SK-N-SH (cell line): Measurements from ENCODE around the gene PRR36.

Experiments used
- CTCF ChIP-seq: fragments of 200-600 bp; sonication (generic); IDR thresholded peaks from 2 replicates; pipeline ENCODE4 v1.6.1; 2017; ENCODE audit warnings: antibody characterized with exemption, mild to moderate bottlenecking, moderate library complexity
- EZH2phosphoT487 ChIP-seq: fragments of 200-600 bp; sonication (generic); IDR thresholded peaks from 2 replicates; pipeline ENCODE4 v1.6.1; 2017; ENCODE audit warnings: low read depth, mixed run types, mild to moderate bottlenecking, antibody characterized with exemption, moderate library complexity, borderline replicate concordance
- MAX ChIP-seq: IDR thresholded peaks from 2 replicates; pipeline ENCODE4 v1.4.0; 2012; ENCODE audit warnings: low read depth
- MXI1 ChIP-seq: IDR thresholded peaks from 2 replicates; pipeline ENCODE4 v1.6.1; 2012; ENCODE audit warnings: mild to moderate bottlenecking, low read depth, low read length, improper control_type of control experiment
- POLR2AphosphoS5 ChIP-seq: IDR thresholded peaks from 2 replicates; pipeline ENCODE4 v1.6.1; 2012; ENCODE audit warnings: low read depth, low read length
- TCF12 ChIP-seq: IDR thresholded peaks from 2 replicates; pipeline ENCODE4 v1.4.0; 2012
- TEAD4 ChIP-seq: IDR thresholded peaks from 2 replicates; pipeline ENCODE4 v1.4.0; 2012; ENCODE audit warnings: mild to moderate bottlenecking, borderline replicate concordance; ENCODE audit not compliant: insufficient read depth
- USF2 ChIP-seq: fragments of 150-350 bp; IDR thresholded peaks from 2 replicates; pipeline ENCODE4 v1.6.1; 2017; ENCODE audit warnings: antibody characterized with exemption, low read length, low read depth, borderline replicate concordance
- TF ChIP-seq, protein P1 (sequence below): IDR thresholded peaks from 2 replicates; pipeline ENCODE4 v1.6.1; 2012; ENCODE audit warnings: mild to moderate bottlenecking, low read depth, low read length, moderate library complexity

GRCh38 chr19:7856679-7857663, 17.2 kb downstream of the PRR36 start:
- TF ChIP-seq CTCF (no peak), MXI1 (no peak), POLR2AphosphoS5 (no peak), USF2 (no peak), EZH2phosphoT487 (no peak), TEAD4 (no peak), MAX (no peak), TCF12 (no peak)
- TF ChIP-seq, protein P1, sequence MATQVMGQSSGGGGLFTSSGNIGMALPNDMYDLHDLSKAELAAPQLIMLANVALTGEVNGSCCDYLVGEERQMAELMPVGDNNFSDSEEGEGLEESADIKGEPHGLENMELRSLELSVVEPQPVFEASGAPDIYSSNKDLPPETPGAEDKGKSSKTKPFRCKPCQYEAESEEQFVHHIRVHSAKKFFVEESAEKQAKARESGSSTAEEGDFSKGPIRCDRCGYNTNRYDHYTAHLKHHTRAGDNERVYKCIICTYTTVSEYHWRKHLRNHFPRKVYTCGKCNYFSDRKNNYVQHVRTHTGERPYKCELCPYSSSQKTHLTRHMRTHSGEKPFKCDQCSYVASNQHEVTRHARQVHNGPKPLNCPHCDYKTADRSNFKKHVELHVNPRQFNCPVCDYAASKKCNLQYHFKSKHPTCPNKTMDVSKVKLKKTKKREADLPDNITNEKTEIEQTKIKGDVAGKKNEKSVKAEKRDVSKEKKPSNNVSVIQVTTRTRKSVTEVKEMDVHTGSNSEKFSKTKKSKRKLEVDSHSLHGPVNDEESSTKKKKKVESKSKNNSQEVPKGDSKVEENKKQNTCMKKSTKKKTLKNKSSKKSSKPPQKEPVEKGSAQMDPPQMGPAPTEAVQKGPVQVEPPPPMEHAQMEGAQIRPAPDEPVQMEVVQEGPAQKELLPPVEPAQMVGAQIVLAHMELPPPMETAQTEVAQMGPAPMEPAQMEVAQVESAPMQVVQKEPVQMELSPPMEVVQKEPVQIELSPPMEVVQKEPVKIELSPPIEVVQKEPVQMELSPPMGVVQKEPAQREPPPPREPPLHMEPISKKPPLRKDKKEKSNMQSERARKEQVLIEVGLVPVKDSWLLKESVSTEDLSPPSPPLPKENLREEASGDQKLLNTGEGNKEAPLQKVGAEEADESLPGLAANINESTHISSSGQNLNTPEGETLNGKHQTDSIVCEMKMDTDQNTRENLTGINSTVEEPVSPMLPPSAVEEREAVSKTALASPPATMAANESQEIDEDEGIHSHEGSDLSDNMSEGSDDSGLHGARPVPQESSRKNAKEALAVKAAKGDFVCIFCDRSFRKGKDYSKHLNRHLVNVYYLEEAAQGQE: no peak
